ENCODE results near the gene NOC4L.
"Not testable (repeated sequence)": the region's sequence is repeated elsewhere in the genome, so short reads cannot be mapped to it uniquely, and the experiment has no call there.

NOC4L gene

GRCh38 chr12:132123970-132124765, 20.1 kb upstream of the NOC4L start:
- no peak for DNase-seq

DNA sequence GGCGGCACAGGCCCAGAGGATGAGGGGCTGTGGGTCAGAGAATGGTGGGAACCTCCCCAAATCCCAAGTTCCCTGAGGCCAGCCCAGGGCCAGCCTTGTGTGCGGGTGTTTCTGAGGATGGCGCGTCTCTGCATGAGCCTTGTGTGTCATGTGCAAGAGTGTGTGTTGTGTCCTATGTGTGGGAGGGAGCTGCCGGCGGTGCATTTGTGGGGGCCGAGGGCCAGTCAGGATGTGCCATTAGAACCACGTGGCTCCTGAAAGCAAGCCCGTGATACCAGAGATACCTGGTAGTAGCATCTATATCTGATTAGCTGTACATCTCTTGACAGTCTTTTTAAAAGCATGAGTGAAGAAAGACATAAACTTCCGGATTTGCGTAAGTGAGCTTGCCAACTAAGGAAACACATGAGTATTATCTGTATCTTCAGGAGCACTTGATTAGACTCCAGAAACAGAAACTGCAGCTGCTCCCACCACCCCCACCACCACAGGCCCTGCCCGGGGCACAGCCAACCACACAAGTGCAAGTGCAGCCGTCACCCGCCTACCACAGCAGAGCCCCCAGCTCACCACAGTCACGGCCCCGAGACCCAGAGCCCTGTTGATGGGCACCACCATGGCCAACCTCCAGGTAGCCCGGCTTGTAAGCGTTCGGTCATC, 19.4 kb upstream of the NOC4L start:
- DNase-seq: no peak

DNA sequence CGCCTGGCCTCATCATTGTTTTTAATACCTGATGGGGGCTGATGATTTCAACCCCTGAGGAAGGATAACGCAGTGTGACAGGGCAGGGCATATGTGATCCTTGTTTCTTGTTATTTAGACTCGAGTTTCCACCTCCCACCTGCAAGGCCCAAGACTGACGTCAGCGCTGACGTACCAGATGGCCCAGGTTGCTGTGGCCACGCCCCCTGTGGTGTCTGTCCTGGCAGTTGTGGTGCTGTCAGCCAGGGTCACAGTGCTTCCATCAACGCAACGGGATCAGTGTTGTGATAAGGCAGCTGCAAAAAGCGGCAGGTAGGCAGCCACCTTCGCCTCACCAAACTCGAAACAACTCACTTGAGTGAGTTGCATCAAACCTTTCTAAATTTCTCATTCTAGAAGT, 18.5 kb upstream of the NOC4L start:
- no peak for DNase-seq

GRCh38 chr12:132127041-132127440, 17.2 kb upstream of the NOC4L start:
- no peak for DNase-seq

- DNase-seq: no peak
Observed at GRCh38 chr12:132129007-132129406, 15.2 kb upstream of the NOC4L start.

DNA sequence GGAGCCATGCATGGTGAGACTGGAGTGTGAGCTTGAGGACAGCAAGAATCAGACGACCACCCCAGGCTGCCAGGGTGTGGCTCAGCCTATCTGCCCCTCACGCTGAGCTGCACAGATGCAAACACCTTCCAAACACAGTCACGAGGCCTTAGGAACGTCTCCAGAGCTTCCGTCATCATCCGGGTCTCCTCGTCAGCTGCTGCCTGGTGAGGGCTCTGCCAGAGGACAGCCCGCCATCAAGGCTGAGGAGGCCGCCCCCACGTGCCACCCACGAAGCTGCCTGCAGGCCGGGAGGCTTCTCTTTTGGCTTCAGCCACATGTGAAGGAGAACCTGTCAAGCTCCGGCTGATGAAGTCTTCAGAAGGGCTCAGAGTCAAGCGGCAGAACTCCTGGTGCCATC, 13.6 kb upstream of the NOC4L start:
- no peak for DNase-seq

DNA sequence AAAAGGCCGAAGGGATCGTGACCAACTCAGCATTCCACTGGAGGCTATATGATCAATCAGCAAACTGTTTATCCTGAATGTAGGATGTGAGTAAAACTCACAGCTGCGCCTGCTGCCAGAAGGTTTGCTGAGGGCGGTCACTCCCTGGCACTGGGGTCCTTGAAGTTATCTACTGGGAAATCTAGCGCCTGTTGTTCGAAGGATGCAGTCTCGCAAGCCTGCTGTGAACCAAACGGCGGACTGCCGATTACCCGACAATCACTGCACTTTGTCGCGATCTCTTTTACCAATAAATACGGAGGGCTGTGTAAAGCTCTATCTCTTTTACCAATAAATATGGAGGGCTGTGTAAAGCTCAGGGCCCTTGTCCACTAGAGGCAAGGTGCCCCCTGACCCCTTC, 13.0 kb upstream of the NOC4L start:
- no peak for DNase-seq

- peak in 3 of 56 donors; percentile 16 to 28 (median 24) for DNase-seq
Observed at GRCh38 chr12:132131952-132132351, 12.3 kb upstream of the NOC4L start.

GRCh38 chr12:132132609-132133430, 11.4 kb upstream of the NOC4L start:
- no peak for DNase-seq

DNA sequence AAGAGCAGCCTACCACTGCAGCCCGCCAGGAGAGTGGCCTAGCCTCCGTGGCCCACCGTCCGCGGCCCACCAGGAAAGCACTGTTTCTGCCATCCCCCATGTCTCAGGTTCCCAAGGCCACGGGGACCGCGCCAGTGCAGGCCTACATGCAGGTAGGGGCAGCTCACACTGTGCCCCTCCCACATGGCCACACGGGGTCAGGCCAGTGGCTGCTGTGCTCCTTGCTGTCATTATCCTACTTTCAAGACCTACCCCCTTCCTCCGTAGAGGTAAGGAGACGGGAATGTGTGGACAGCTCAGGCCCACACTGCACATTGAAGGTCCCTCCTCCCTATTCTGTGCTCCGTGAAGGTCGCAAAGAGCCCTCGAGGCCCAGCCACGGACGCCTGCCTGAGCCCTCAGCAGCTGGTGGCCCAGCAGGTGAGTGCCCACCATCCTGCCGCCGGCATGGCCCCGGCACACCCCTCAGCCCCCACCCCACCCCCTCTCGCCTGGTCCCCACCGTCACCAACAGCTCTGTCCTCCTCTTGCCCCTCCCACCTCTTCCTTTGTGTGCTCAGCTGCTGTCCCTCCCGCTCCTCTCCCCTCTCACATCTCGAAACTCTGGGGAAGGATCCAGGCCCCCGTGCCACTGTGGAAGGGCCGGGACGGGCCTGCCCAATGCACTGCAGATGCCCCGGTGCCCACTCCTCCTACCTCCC, 10.2 kb upstream of the NOC4L start:
- DNase-seq: no peak

DNA sequence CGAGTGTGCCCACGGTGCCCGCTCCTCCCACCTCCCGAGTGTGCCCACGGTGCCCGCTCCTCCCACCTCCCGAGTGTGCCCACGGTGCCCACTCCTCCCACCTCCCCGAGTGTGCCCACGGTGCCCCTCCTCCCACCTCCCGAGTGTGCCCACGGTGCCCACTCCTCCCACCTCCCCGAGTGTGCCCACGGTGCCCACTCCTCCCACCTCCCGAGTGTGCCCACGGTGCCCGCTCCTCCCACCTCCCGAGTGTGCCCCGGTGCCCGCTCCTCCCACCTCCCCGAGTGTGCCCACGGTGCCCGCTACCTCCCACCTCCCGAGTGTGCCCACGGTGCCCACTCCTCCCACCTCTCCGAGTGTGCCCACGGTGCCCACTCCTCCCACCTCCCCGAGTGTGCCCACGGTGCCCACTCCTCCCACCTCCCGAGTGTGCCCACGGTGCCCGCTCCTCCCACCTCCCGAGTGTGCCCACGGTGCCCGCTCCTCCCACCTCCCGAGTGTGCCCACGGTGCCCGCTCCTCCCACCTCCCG, 9.5 kb upstream of the NOC4L start:
- DNase-seq: not testable (repeated sequence)

GRCh38 chr12:132136226-132136625, 8.0 kb upstream of the NOC4L start:
- DNase-seq: not testable (repeated sequence)

GRCh38 chr12:132137483-132138125, 6.7 kb upstream of the NOC4L start:
- no peak for DNase-seq

GRCh38 chr12:132138941-132139871, 5.1 kb upstream of the NOC4L start:
- no peak for DNase-seq

DNA sequence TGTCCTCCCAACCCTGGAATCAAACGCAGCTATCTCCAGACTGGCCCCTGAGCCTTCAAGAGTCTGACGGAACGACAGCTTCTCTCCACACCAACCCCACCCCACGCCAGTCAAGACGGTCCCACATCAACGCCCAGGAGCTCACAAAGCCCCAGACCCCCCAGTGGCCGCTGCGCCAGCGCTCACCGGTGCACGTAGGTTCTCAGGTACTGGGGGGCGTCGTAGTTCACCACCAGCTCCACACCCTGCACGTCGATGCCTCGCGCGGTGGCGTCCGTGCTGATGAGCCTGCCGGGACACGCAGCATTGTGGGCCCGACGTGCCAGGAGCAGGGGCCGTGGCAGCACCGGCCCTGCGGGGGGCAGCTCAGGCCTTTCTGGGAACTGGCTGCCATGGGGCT, 4.3 kb upstream of the NOC4L start:
- DNase-seq: no peak

DNA sequence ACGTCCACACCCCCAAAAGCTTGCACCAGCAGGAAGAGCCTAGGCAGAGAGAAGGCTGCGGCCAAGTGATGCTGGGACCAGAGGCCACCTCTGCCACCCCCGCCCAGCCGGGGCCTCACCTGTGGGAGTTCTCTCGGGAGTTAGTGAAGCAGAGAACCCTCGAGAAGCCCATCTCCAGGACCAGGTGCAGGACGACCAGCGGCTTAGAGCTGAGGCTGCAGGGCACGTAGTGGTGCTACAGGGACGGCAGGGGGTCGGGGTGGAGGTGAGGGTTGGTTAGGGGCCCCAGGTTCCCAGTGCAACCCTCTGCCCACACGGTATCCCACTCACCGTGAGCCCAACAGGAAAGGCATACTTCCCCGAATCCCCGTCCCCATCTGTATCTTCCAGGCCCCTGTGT, 3.8 kb upstream of the NOC4L start:
- no peak for DNase-seq

GRCh38 chr12:132140918-132141841, 3.1 kb upstream of the NOC4L start:
- DNase-seq: no peak

GRCh38 chr12:132141976-132142678, 2.1 kb upstream of the NOC4L start:
- DNase-seq: no peak

Measured in amygdala (tissue), 56 donors.